GM23338 (cell line): Measurements from ENCODE around the gene CDH4. TPM values are rescaled to one million over a fixed set of nuclear protein-coding genes. Genes with fewer than 3 reads are reported as not detected.

Experiments
- ATAC-seq: fragments of 200-7000 bp; cut with Tn5 transposase; 3 replicates; pipeline ENCODE4 v1.9.1; 2020
- DNase-seq: peaks from one replicate; pipeline ENCODE4 v3.0.0-alpha.2; 2015; ENCODE audit warnings: low spot score
- H2AFZ ChIP-seq: fragments of 200-600 bp; sonication (generic); 2 replicates; pipeline ENCODE4 v1.8.0; 2016; ENCODE audit warnings: antibody characterized with exemption, mild to moderate bottlenecking, moderate library complexity
- H3F3A ChIP-seq: fragments of 200-600 bp; sonication (generic); replicated peaks from 2 replicates; pipeline ENCODE4 v1.8.0; 2017; ENCODE audit warnings: antibody characterized with exemption, mixed run types, low read depth
- H3K27ac ChIP-seq: fragments of 200-600 bp; sonication (generic); 2 replicates; pipeline ENCODE4 v1.6.1; 2016; ENCODE audit warnings: low read depth
- H3K27me3 ChIP-seq: fragments of 200-600 bp; sonication (generic); 2 replicates; pipeline ENCODE4 v1.8.0; 2016; ENCODE audit warnings: mild to moderate bottlenecking, mixed run types, moderate library complexity; ENCODE audit not compliant: insufficient read depth
- H3K36me3 ChIP-seq: fragments of 200-600 bp; sonication (generic); 2 replicates; pipeline ENCODE4 v1.8.0; 2016; ENCODE audit warnings: mild to moderate bottlenecking; ENCODE audit not compliant: insufficient read depth
- H3K4me1 ChIP-seq: fragments of 200-600 bp; sonication (generic); 2 replicates; pipeline ENCODE4 v1.8.0; 2016; ENCODE audit warnings: mild to moderate bottlenecking, moderate library complexity; ENCODE audit not compliant: insufficient read depth
- H3K4me2 ChIP-seq: fragments of 200-600 bp; sonication (generic); 2 replicates; pipeline ENCODE4 v1.7.1; 2017; ENCODE audit warnings: mixed run types
- H3K4me3 ChIP-seq: fragments of 200-600 bp; sonication (generic); 2 replicates; pipeline ENCODE4 v1.6.1; 2016; ENCODE audit warnings: mixed run types
- H3K79me2 ChIP-seq: fragments of 200-600 bp; sonication (generic); replicated peaks from 2 replicates; pipeline ENCODE4 v1.8.0; 2017; ENCODE audit warnings: mild to moderate bottlenecking; ENCODE audit not compliant: insufficient read depth
- H3K9me2 ChIP-seq: fragments of 200-600 bp; sonication (generic); 2 replicates; pipeline ENCODE4 v1.8.0; 2017; ENCODE audit not compliant: insufficient read depth
- H4K20me1 ChIP-seq: fragments of 200-600 bp; sonication (generic); replicated peaks from 2 replicates; pipeline ENCODE4 v1.8.0; 2017; ENCODE audit warnings: mild to moderate bottlenecking; ENCODE audit not compliant: insufficient read depth
- H3K27ac Mint-ChIP-seq: 2 replicates; pipeline ENCODE4 v1.8.0; 2020; ENCODE audit warnings: inconsistent platforms, mild to moderate bottlenecking, moderate library complexity, mixed read lengths
- H3K27me3 Mint-ChIP-seq: 3 replicates; pipeline ENCODE4 v1.8.0; 2022; ENCODE audit warnings: low read depth, mild to moderate bottlenecking, moderate library complexity, mixed read lengths, inconsistent platforms; ENCODE audit not compliant: insufficient read depth, poor library complexity
- H3K36me3 Mint-ChIP-seq: 3 replicates; pipeline ENCODE4 v1.8.0; 2021; ENCODE audit warnings: low read depth, mild to moderate bottlenecking, inconsistent platforms, moderate library complexity, mixed read lengths
- H3K4me1 Mint-ChIP-seq: 3 replicates; pipeline ENCODE4 v1.8.0; 2020; ENCODE audit warnings: mild to moderate bottlenecking, inconsistent platforms, mixed read lengths
- H3K4me3 Mint-ChIP-seq: 3 replicates; pipeline ENCODE4 v1.8.0; 2021; ENCODE audit warnings: moderate library complexity, mild to moderate bottlenecking, inconsistent platforms, mixed read lengths
- H3K9me3 Mint-ChIP-seq: 3 replicates; pipeline ENCODE4 v1.8.0; 2020; ENCODE audit warnings: moderate library complexity, mild to moderate bottlenecking, inconsistent platforms, mixed read lengths
- CTCF ChIP-seq, 2 experiments: fragments of 200-600 bp in 1 of 2; sonication (generic) in 1 of 2; conservative IDR thresholded peaks; 2 replicates each; pipeline versions ENCODE4 v1.5.1 to v1.6.1; 2016 to 2017; ENCODE audit warnings: antibody characterized with exemption in 2 of 2, low read depth in 2 of 2, mild to moderate bottlenecking in 2 of 2, moderate library complexity in 1 of 2
- ETS1 ChIP-seq: IDR thresholded peaks from 2 replicates; pipeline ENCODE4 v1.6.1; 2016; ENCODE audit warnings: antibody characterized with exemption
- NANOG ChIP-seq: IDR thresholded peaks from 2 replicates; pipeline ENCODE4 v1.6.1; 2016; ENCODE audit warnings: antibody characterized with exemption, borderline replicate concordance
- REST ChIP-seq: IDR thresholded peaks from one replicate; pipeline ENCODE4 v1.6.1; 2018; ENCODE audit warnings: antibody characterized with exemption; ENCODE audit not compliant: unreplicated experiment
- STAT1 ChIP-seq: IDR thresholded peaks from one replicate; pipeline ENCODE4 v1.6.1; 2016; ENCODE audit warnings: antibody characterized with exemption; ENCODE audit not compliant: unreplicated experiment
- ZNF462 ChIP-seq: fragments of 250-450 bp; sonication (Bioruptor Pico); IDR thresholded peaks from 2 replicates; pipeline ENCODE4 v1.5.0; 2020; ENCODE audit warnings: mild to moderate bottlenecking, moderate library complexity
- polyA plus RNA-seq: library from polyadenylated mRNA; unstranded; fragments of >200 nt; fragmentation: Nextera tagmentation; extraction: Ambion mirVana; gene quantifications from 2 replicates; pipeline ENCODE4 v1.2.1, GENCODE V29; 2016
- total RNA-seq: library from RNA; depleted of rRNA; stranded (reverse); fragments of >200 nt; shearing (Covaris generic); gene quantifications from 2 replicates; pipeline ENCODE4 v1.2.3, GENCODE V29; 2014

The CDH4 gene
- total and polyA plus RNA-seq, 2 experiments from 2014 or later, result 1.2 to 4.2 TPM

GRCh38 chr20:61359254-61359653, 107.2 kb downstream of the CDH4 start:
- H3K4me2 ChIP-seq, result no peak overlapping the region
- H3K4me3 Mint-ChIP-seq, result no peak overlapping the region
- DNase-seq (no peak), ATAC-seq (peak; percentile 31; the same call in 2 of the 3 replicates)
- H3K27me3 Mint-ChIP-seq, result peaks cover 42% of the 10 kb centered on the region
- no peak for TF ChIP-seq STAT1
- TF ChIP-seq CTCF (conservative IDR thresholded peaks at IDR 0.05; ENCODE audit: low read depth in 2 of 2), result no peak
- no peak for TF ChIP-seq ZNF462 (CRISPR knock-in tag)
- TF ChIP-seq ETS1, result no peak
- no peak for TF ChIP-seq NANOG
- no peak for TF ChIP-seq REST
- no peak overlapping the region for H3K27ac Mint-ChIP-seq
- H3K4me1 ChIP-seq, result no peaks in the 10 kb centered on the region
- no peaks in the 10 kb centered on the region for H3K36me3 ChIP-seq
- H3K79me2 ChIP-seq, result no peaks in the 10 kb centered on the region
- no peaks in the 10 kb centered on the region for H3K9me2 ChIP-seq
- H3K27ac ChIP-seq, result no peak overlapping the region
- H3K4me3 ChIP-seq, result no peak overlapping the region
- H3K36me3 Mint-ChIP-seq, result peaks cover 12% of the 10 kb centered on the region; the same call in 2 of the 3 replicates
- no peaks in the 10 kb centered on the region for H4K20me1 ChIP-seq
- H3K27me3 ChIP-seq, result 0 out of 2 replicates have a peak, but pooled peaks cover 7% of the 10 kb centered on the region
- H3K9me3 Mint-ChIP-seq, result peaks cover 5% of the 10 kb centered on the region; the same call in 2 of the 3 replicates
- peaks cover 10% of the 10 kb centered on the region for H3K4me1 Mint-ChIP-seq
- no peaks in the 10 kb centered on the region for H3F3A ChIP-seq
- no peak overlapping the region for H2AFZ ChIP-seq
